HFF-Myc (cell line): ENCODE data around the gene CUBN.

Source experiments
- DNase-seq: peaks from one replicate; pipeline ENCODE4 v3.0.0-alpha.2; 2011; ENCODE audit warnings: low read depth; ENCODE audit errors: extremely low read depth
- H3K4me3 ChIP-seq: replicated peaks from 2 replicates; pipeline ENCODE4 v1.5.1; 2011; ENCODE audit warnings: low read depth, mild to moderate bottlenecking, control low read depth, low read length
- TF ChIP-seq, protein P1 (sequence below): IDR thresholded peaks from 2 replicates; pipeline ENCODE4 v1.5.1; 2012; ENCODE audit warnings: mild to moderate bottlenecking, low read depth, low read length, control low read depth; ENCODE audit errors: missing control alignments

Gene CUBN

DNA sequence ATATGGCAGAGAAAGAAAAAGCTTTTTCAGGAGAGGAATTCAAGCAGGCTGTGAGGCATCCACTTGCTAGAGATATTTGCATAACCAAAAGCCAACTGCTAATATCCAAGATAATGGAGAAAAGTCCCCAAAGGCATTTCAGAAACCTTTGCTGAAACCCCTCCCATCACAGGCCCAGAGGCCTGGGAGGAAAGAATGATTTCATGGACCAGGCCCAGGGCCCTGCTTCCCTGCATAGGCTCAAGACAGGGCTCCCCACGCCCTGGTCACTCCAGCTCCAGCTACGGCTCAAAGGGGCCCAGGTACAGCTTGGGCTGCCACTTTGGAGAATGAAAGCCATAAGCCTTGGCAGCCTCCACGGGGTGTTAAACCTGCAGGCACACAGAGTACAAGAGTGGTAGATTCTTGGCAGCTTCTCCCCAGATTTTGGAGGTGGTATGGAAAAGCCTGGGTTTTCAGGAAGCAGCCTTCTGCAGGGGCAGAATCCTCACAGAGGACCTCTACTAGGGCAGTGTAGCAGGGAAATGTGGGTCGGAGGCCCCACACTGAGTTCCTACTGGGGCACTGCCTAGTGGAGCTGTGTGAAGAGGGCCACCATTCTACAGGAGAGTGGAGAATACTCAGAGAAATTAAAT lies 306.8 kb downstream of the CUBN start:
- DNase-seq: no peak
- H3K4me3 ChIP-seq: no peak overlapping the region
- TF ChIP-seq, protein P1, sequence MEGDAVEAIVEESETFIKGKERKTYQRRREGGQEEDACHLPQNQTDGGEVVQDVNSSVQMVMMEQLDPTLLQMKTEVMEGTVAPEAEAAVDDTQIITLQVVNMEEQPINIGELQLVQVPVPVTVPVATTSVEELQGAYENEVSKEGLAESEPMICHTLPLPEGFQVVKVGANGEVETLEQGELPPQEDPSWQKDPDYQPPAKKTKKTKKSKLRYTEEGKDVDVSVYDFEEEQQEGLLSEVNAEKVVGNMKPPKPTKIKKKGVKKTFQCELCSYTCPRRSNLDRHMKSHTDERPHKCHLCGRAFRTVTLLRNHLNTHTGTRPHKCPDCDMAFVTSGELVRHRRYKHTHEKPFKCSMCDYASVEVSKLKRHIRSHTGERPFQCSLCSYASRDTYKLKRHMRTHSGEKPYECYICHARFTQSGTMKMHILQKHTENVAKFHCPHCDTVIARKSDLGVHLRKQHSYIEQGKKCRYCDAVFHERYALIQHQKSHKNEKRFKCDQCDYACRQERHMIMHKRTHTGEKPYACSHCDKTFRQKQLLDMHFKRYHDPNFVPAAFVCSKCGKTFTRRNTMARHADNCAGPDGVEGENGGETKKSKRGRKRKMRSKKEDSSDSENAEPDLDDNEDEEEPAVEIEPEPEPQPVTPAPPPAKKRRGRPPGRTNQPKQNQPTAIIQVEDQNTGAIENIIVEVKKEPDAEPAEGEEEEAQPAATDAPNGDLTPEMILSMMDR: no peak

DNA sequence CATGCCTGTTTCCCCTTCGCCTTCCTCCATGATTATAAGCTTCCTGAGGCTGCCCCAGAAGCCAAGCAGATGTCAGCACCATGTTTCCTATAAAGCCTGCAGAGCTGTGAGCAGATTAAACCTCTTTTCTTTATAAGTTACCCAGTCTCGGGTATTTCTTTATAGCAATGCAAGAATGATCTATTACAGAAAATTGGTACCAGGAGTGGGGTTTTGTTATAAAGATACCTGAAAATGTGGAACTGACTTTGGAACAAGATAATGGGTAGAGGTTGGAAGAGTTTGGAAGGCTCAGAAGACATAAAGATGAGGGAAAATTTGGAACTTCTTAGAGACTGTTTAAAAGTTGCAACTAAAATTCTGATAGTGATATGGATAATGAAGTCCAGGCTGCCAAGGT lies 307.6 kb downstream of the CUBN start:
- DNase-seq: no peak
- no peak overlapping the region for H3K4me3 ChIP-seq
- TF ChIP-seq, protein P1: no peak

DNA sequence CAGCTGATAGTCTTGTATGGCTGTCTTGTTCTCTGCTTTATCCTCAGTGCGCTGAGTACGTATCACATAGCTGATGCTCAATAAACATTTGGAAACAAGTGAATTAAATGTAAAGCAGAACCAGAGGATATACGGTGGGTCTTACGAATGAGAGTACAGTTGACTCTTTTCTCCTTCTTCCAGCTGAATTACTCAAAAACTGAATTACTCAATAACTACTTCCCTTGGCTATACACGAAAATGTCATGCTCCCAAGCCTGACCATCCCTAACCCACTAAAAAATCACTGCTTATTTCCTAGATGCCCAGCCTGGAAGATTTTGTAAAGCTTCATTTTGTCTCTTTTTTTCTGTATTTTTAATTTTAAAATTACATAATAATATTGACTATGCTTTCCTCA lies 309.2 kb downstream of the CUBN start:
- no peak for DNase-seq
- TF ChIP-seq, protein P1: no peak
- H3K4me3 ChIP-seq: no peak overlapping the region

DNA sequence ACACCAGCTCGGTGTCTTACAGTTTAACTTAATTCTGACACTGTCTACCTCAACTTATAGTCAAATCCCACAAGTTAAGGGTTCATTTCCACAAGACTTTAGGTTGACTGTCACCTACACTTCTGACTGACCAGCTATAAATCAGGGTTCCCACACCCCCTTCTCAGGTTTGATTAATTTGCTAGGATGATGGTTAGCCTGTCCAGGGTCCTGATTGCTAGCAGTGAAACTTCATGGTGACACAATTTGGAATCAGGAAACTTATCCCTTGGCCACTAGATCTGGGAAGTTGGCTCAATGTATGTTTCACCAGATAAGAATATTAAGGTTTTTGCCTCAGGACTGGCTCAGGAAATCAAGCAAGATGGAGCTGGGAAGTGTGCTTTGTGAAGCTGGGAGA lies 309.6 kb downstream of the CUBN start:
- TF ChIP-seq, protein P1: no peak
- no peak overlapping the region for H3K4me3 ChIP-seq
- no peak for DNase-seq

DNA sequence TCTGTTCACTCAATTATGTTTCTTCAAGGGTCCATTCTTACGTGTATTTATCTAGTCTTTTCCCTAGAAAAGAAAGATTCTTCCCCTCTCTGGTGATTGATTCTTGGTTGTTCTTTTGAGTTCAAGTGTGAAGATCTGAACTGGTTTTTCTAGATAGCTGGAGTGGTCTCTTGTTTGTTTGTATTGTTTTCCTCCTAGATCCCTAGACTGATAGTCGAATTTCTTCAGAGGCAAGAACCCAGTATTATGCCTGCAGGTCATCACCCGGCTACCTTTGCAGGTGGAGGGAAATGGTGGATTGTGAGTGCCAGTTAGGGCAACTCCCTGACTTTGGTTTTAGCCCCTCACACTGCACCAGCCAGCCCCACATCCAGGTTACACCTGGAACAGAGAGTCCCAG lies 310.2 kb downstream of the CUBN start:
- DNase-seq: no peak
- TF ChIP-seq, protein P1: no peak

DNA sequence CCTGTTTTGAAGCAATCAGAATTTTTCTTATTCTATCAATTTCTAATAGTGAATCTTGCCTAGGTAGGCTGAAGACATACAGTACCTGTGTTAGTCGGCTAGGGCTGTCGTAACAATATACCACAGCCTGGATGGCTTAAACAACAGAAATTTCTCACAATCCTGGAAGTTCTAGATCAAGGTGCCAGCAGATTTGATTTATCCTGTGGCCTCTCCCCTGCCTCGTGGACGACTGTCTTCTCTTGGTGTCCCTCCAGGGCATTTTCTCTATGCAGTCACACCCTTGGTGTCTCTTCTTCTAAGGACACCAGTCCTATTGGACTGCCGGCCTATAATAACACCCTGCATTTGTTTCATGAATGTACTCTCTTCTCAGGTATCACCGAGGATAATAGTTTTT lies 310.6 kb downstream of the CUBN start:
- TF ChIP-seq, protein P1: no peak
- no peak for DNase-seq
- no peak overlapping the region for H3K4me3 ChIP-seq

More for the DNA sequence above, 310.2 kb downstream of the CUBN start:
- no peak overlapping the region for H3K4me3 ChIP-seq
